ENCODE measurements around the gene RABGAP1L. TPM values are rescaled to one million over a fixed set of nuclear protein-coding genes. Genes with fewer than 3 reads are reported as not detected.

Gene RABGAP1L
- total and polyA plus RNA-seq, 2 of the 4 experiments (the other 2 are of a cell fraction) = 7.9 to 26.7 TPM

- no peaks in the 10 kb centered on the region for H3K9me3 ChIP-seq (ENCODE audit: control insufficient read depth, insufficient read depth, low read length)
- no peak overlapping the region for H4K5ac ChIP-seq (ENCODE audit: low read depth, low read length)
- dilution Hi-C loops (cut with HindIII; ENCODE audit: low sequenced_read_pairs, unreplicated experiment) (no loop called here), intact Hi-C loops (cut with micrococcal nuclease) (no loop called here), in situ Hi-C loops (cut with MboI; ENCODE audit: low sequenced_read_pairs) (no loop called here)
- no peak overlapping the region for H3K27ac ChIP-seq (ENCODE audit: insufficient read depth, low read length)
- H4K20me1 ChIP-seq (ENCODE audit: insufficient read depth, low read length) = no peaks in the 10 kb centered on the region
- no peaks in the 10 kb centered on the region for H3K79me1 ChIP-seq (ENCODE audit: low read depth in 1 of 2, low read length in 2 of 2)
- no peak overlapping the region for H4K8ac ChIP-seq (ENCODE audit: low read depth in 2 of 2, low read length in 2 of 2)
- H3K4ac ChIP-seq (ENCODE audit: low read depth, low read length) = no peak overlapping the region
- H3K36me3 ChIP-seq (ENCODE audit: control insufficient read depth, insufficient read depth, low read length) = no peaks in the 10 kb centered on the region
- no peaks in the 10 kb centered on the region for H3K4me1 ChIP-seq (ENCODE audit: control insufficient read depth, insufficient read depth, low read length)
- H3K14ac ChIP-seq (replicated peaks; ENCODE audit: low read depth, low read length) = no peak overlapping the region
- ATAC-seq (ENCODE audit: low read depth) = no peak
- no peak overlapping the region for H3K56ac ChIP-seq (ENCODE audit: extremely low read depth, insufficient read depth, low read length)
- H3K9ac ChIP-seq (ENCODE audit: low read depth, low read length) = no peak overlapping the region
- no peak overlapping the region for H2BK20ac ChIP-seq (ENCODE audit: low read depth, low read length)
- TF ChIP-seq SMC3 (IDR thresholded peaks at IDR 0.05; ENCODE audit: low read depth, low read length) = no peak
- no peak for TF ChIP-seq RAD21 (IDR thresholded peaks at IDR 0.05; ENCODE audit: low read length)
- no peak for TF ChIP-seq RCOR1 (IDR thresholded peaks at IDR 0.05; ENCODE audit: insufficient replicate concordance, low read length)
- no peak for TF ChIP-seq FOS (IDR thresholded peaks at IDR 0.05; ENCODE audit: low read depth, low read length)
- TF ChIP-seq CHD1 (IDR thresholded peaks at IDR 0.05; ENCODE audit: low read depth, low read length) = no peak
- no peak for TF ChIP-seq ELK1 (IDR thresholded peaks at IDR 0.05; ENCODE audit: borderline replicate concordance, low read depth, low read length)
- TF ChIP-seq CEBPB (IDR thresholded peaks at IDR 0.05; ENCODE audit: low read depth, low read length) = no peak
- TF ChIP-seq MAZ (IDR thresholded peaks at IDR 0.05; ENCODE audit: borderline replicate concordance, low read depth, low read length) = no peak
- no peak for TF ChIP-seq CTCF (conservative IDR thresholded peaks at IDR 0.05; ENCODE audit: low read depth, low read length)
- TF ChIP-seq BHLHE40 (IDR thresholded peaks at IDR 0.05; ENCODE audit: low read depth, low read length) = no peak
- TF ChIP-seq USF2 (IDR thresholded peaks at IDR 0.05; ENCODE audit: low read depth, low read length) = no peak
- TF ChIP-seq MXI1 (IDR thresholded peaks at IDR 0.05; ENCODE audit: borderline replicate concordance, low read depth, low read length) = no peak
- no peak for TF ChIP-seq POLR2A (IDR thresholded peaks at IDR 0.05; ENCODE audit: low read depth, low read length)
- POLR2A ChIA-PET (ENCODE audit: unreplicated experiment) = no interaction called here
- H3K9me1 ChIP-seq (ENCODE audit: insufficient read depth, low read length) = no peaks in the 10 kb centered on the region
- H2BK5ac ChIP-seq (ENCODE audit: low read depth, low read length, poor library complexity, severe bottlenecking) = no peak overlapping the region
- H3K4me3 ChIP-seq (ENCODE audit: insufficient read depth, low read depth, low read length) = no peak overlapping the region
- no peak overlapping the region for H2AK5ac ChIP-seq (ENCODE audit: low read depth, low read length)
- BruUV-seq (replicated peaks) = no TSS peak
- no peaks in the 10 kb centered on the region for H3K27me3 ChIP-seq (ENCODE audit: control insufficient read depth, insufficient read depth, low read length)
- CTCF ChIA-PET = interaction anchor here (1.0 kb wide), 1 partner anchor 16 kb away, joined by 3 read pairs; no protein-coding TSS in a partner anchor
- no peak overlapping the region for H3K4me2 ChIP-seq (ENCODE audit: low read depth, low read length)
- H4K91ac ChIP-seq (ENCODE audit: insufficient read depth, low read depth, low read length) = no peak overlapping the region
- no peak overlapping the region for H3K18ac ChIP-seq (ENCODE audit: low read depth, low read length)
- H2AK9ac ChIP-seq (replicated peaks; ENCODE audit: low read depth, low read length, poor library complexity) = no peak overlapping the region
- no CpG with 5 or more reads among the region's 4 CpGs for WGBS, 2 experiments (ENCODE audit: extremely low coverage in 2 of 2, insufficient read length in 1 of 2)
- no peak overlapping the region for H2BK15ac ChIP-seq (ENCODE audit: low read depth, low read length)
- H2AFZ ChIP-seq (replicated peaks; ENCODE audit: low read length, poor library complexity) = no peak overlapping the region
- no peak overlapping the region for H3K23ac ChIP-seq (ENCODE audit: low read depth, low read length)
- H2BK120ac ChIP-seq (ENCODE audit: low read depth, low read length) = no peak overlapping the region
- no peak for DNase-seq
Observed at GRCh38 chr1:174890024-174890423, 730.7 kb downstream of the RABGAP1L start.
